ENCODE results near the gene RAB3IL1. TPM values are rescaled to one million over a fixed set of nuclear protein-coding genes. Genes with fewer than 3 reads are reported as not detected.

Gene RAB3IL1
- polyA plus RNA-seq, 3 donors: 0.13 TPM; not detected in 2

GRCh38 chr11:61960532-61960931 is 43.2 kb upstream of the RAB3IL1 start:
- H3K36me3 ChIP-seq (replicated peaks in 1 of 2; ENCODE audit: control insufficient read depth in 1 of 2, insufficient read depth in 2 of 2, low read length in 2 of 2): peaks cover 26 to 60% of the 10 kb centered on the region in 2 donors
- Mint-ChIP-seq H3K4me3 (no peak overlapping the region), H3K36me3 (peaks cover 75 to 93% of the 10 kb centered on the region in 2 donors), H3K27ac (peak overlapping the region in 6 of 7 donors; percentile 15 to 99 (median 68)), H3K4me1 (peaks cover 72% of the 10 kb centered on the region), H3K9me3 (peaks cover 0 to 9% (median 0%) of the 10 kb centered on the region in 7 donors), H3K27me3 (ENCODE audit: low read depth in 3 of 3) (peaks cover 0 to 35% (median 0%) of the 10 kb centered on the region in 3 donors)
- H3K4me2 ChIP-seq (replicated peaks; ENCODE audit: extremely low read depth, low read length, poor library complexity, severe bottlenecking): no peak overlapping the region
- intact Hi-C loops (cut with micrococcal nuclease): loop anchor here in 1 of 2 donors (5.0 kb wide), 1 partner anchor 122 kb away; no protein-coding TSS in a partner anchor
- H3K27ac ChIP-seq (ENCODE audit: low read depth in 1 of 2, low read length in 2 of 2): no peak overlapping the region
- peaks cover 42% of the 10 kb centered on the region for H4K20me1 ChIP-seq (ENCODE audit: insufficient read depth, low read length)
- no peak for DNase-seq
- WGBS (ENCODE audit: insufficient coverage): 100% methylated on average over 1 of the region's 3 CpGs
- H3K79me2 ChIP-seq (ENCODE audit: insufficient read depth, low read length): peaks cover 35% of the 10 kb centered on the region
- H3K27me3 ChIP-seq (ENCODE audit: control insufficient read depth in 2 of 2, insufficient read depth in 2 of 2, low read length in 2 of 2): no peaks in the 10 kb centered on the region
- TF ChIP-seq, protein P1, sequence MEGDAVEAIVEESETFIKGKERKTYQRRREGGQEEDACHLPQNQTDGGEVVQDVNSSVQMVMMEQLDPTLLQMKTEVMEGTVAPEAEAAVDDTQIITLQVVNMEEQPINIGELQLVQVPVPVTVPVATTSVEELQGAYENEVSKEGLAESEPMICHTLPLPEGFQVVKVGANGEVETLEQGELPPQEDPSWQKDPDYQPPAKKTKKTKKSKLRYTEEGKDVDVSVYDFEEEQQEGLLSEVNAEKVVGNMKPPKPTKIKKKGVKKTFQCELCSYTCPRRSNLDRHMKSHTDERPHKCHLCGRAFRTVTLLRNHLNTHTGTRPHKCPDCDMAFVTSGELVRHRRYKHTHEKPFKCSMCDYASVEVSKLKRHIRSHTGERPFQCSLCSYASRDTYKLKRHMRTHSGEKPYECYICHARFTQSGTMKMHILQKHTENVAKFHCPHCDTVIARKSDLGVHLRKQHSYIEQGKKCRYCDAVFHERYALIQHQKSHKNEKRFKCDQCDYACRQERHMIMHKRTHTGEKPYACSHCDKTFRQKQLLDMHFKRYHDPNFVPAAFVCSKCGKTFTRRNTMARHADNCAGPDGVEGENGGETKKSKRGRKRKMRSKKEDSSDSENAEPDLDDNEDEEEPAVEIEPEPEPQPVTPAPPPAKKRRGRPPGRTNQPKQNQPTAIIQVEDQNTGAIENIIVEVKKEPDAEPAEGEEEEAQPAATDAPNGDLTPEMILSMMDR (IDR thresholded peaks at IDR 0.05): no peak
- H2AFZ ChIP-seq (ENCODE audit: insufficient read depth, low read depth, low read length, poor library complexity, severe bottlenecking): no peak overlapping the region
- H3K9ac ChIP-seq (ENCODE audit: insufficient read depth, low read length, poor library complexity, severe bottlenecking): no peak overlapping the region
- H3K9me3 ChIP-seq (replicated peaks in 1 of 2; ENCODE audit: control insufficient read depth in 1 of 2, insufficient read depth in 1 of 2, low read length in 2 of 2): no peaks in the 10 kb centered on the region
- H3K4me3 ChIP-seq (replicated peaks in 1 of 3; ENCODE audit: low read depth in 2 of 3, low read length in 3 of 3): no peak overlapping the region
- H3K4me1 ChIP-seq (ENCODE audit: control insufficient read depth in 1 of 2, insufficient read depth in 2 of 2, low read length in 2 of 2): peaks cover 66 to 82% of the 10 kb centered on the region in 2 donors

- no peak overlapping the region for H3K4me3 Mint-ChIP-seq
These were observed 42.3 kb upstream of the RAB3IL1 start for GRCh38 chr11:61959678-61960077.

More at GRCh38 chr11:61959678-61960077, 42.3 kb upstream of the RAB3IL1 start:
- H3K27ac ChIP-seq (ENCODE audit: low read depth in 1 of 2, low read length in 2 of 2): no peak overlapping the region
- H3K36me3 Mint-ChIP-seq: peaks cover 66 to 86% of the 10 kb centered on the region in 2 donors
- H3K4me3 ChIP-seq (replicated peaks in 1 of 3; ENCODE audit: low read depth in 2 of 3, low read length in 3 of 3): no peak overlapping the region
- intact Hi-C loops (cut with micrococcal nuclease): loop anchor here (5.0 kb wide), 2 partner anchors 123 to 152 kb away; no protein-coding TSS in a partner anchor
- H3K36me3 ChIP-seq (replicated peaks in 1 of 2; ENCODE audit: control insufficient read depth in 1 of 2, insufficient read depth in 2 of 2, low read length in 2 of 2): peaks cover 18 to 52% of the 10 kb centered on the region in 2 donors
- peaks cover 29% of the 10 kb centered on the region for H3K79me2 ChIP-seq (ENCODE audit: insufficient read depth, low read length)
- DNase-seq: no peak
- H3K9me3 ChIP-seq (replicated peaks in 1 of 2; ENCODE audit: control insufficient read depth in 1 of 2, insufficient read depth in 1 of 2, low read length in 2 of 2): no peaks in the 10 kb centered on the region
- H3K9me3 Mint-ChIP-seq: peaks cover 0 to 3% (median 0%) of the 10 kb centered on the region in 7 donors
- peaks cover 33% of the 10 kb centered on the region for H4K20me1 ChIP-seq (ENCODE audit: insufficient read depth, low read length)
- peaks cover 75% of the 10 kb centered on the region for H3K4me1 Mint-ChIP-seq
- 94% methylated on average over 5 of the region's 6 CpGs for WGBS (ENCODE audit: insufficient coverage)
- peak overlapping the region in 1 of 7 donors; percentile 18 for H3K27ac Mint-ChIP-seq
- TF ChIP-seq, protein P1 (IDR thresholded peaks at IDR 0.05): no peak
- H3K4me1 ChIP-seq (ENCODE audit: control insufficient read depth in 1 of 2, insufficient read depth in 2 of 2, low read length in 2 of 2): peaks cover 65 to 85% of the 10 kb centered on the region in 2 donors
- H3K4me2 ChIP-seq (replicated peaks; ENCODE audit: extremely low read depth, low read length, poor library complexity, severe bottlenecking): no peak overlapping the region
- peaks cover 0 to 27% (median 0%) of the 10 kb centered on the region in 3 donors for H3K27me3 Mint-ChIP-seq (ENCODE audit: low read depth in 3 of 3)
- H3K9ac ChIP-seq (ENCODE audit: insufficient read depth, low read length, poor library complexity, severe bottlenecking): no peak overlapping the region
- no peaks in the 10 kb centered on the region for H3K27me3 ChIP-seq (ENCODE audit: control insufficient read depth in 2 of 2, insufficient read depth in 2 of 2, low read length in 2 of 2)
- H2AFZ ChIP-seq (ENCODE audit: insufficient read depth, low read depth, low read length, poor library complexity, severe bottlenecking): no peak overlapping the region
